AG08396 (cell line): ENCODE measurements around the gene SDC3.

Experiments
- DNase-seq: peaks from one replicate; pipeline ENCODE4 v3.0.0; 2012; ENCODE audit warnings: low spot score, mixed read lengths

SDC3 gene

DNA sequence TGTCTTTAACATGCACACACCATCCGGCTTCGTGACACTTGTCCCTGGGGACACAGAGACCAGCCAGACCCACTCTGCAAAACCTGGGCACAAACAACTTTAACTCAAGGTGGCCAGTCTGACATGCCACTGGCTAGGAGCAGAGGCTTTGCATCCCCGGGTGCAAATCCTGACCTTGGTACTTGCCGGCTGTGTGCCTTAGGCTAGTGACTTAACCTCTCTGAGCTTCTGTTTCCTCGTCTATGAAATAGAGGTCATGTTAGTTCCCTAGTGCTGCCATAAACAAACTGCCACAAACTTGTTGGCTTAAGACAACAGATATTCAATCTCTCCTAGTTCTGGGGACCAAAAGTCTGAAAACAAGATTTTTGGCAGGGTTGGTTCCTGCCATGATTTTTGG, 60.4 kb downstream of the SDC3 start:
- DNase-seq = no peak

DNA sequence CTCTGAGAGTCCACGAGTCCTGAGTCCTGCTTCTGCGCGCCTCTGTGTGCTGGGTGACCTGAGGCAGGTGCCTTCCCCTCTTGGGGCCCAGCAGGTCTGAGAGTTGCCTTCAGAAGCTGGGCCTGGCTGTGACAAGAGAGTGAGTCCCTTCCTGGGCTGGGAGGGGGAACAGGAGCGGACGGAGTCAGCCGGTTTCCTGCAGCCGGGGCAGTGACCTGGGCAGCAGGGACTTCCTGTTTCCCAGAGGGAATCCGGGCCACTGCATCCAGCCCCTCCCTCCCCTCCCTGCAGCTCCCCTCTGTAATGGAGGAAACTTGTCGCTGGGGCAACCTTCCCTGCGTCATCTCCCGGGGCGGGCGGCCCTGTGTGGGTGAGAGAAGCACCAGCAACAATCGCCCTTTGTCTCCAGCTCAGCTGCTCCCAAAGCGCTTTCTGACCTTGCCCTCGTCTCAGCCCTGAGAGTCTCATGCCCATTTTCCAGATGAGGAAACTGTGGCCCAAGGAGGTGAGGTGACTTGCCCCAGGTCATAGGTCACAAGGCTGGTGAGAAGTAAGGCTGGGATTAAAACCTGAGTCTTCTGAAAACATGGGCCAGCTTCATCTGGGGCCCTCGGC, 61.1 kb downstream of the SDC3 start:
- peak; percentile 23 for DNase-seq

DNA sequence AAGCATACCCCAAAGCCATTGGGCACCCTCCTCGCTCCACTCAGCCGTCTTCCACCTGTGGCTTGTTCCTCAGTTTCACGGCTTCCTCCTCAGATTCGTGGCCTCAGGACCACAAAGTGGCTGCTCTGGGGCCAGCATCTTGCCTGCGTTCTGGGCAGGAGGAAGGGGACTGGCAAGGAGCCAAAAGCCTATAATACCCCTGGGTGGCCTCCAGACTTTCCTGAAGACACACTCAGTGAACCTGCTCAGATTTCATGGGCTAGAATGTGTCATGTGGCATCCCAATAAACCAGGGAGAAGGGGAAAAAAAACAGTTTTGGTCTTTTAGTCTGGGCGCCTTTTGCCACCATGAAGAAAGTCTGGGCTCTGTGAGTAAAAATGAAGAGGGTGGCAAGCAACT, 62.0 kb downstream of the SDC3 start:
- no peak for DNase-seq

DNA sequence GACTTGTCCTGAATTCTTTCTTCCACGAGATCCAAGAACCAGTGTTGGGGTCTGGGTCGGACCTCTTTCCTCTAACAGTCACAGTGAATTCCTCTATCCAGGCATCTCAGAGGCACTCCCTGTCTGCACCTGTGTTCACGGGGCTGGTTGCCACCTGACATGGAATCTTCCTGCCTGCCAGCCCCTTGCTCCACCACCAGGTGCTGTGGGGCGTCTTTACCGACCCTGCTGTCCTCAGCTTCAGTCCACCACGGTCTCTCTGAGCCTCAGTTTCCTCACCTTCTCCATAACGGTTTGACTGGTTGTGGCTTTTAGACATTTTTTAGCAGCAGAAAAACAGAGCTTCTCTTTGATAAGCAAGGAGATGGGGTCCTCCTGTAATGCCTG, 62.7 kb downstream of the SDC3 start:
- DNase-seq = no peak

DNA sequence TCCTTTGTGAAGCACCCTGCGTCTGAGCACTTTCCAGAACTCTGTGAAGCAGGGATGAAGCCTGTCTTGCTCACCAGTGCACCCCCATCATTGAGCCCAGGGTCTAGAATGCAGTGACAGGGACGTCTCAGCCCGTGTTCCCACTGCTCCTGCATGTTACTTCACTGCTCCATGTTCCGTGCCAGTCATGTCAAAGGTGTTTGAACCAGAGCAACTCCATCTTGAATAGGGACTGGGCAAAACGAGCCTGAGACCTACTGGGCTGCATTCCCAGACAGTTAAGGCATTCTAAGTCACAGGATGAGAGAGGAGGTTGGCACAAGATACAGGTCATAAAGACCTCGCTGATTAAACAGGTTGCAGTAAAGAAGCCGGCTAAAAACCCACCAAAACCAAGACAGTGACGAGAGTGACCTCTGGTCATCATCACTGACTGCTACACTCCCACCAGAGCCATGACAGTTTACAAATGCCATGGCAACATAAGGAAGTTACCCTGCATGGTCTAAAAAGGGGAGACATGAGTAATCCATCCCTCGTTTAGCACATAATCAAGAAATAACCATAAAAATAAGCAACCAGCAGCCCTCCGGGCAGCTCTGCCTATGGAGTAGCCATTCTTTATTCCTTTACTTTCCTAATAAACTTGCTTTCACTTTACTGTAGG, 63.2 kb downstream of the SDC3 start:
- no peak for DNase-seq

DNA sequence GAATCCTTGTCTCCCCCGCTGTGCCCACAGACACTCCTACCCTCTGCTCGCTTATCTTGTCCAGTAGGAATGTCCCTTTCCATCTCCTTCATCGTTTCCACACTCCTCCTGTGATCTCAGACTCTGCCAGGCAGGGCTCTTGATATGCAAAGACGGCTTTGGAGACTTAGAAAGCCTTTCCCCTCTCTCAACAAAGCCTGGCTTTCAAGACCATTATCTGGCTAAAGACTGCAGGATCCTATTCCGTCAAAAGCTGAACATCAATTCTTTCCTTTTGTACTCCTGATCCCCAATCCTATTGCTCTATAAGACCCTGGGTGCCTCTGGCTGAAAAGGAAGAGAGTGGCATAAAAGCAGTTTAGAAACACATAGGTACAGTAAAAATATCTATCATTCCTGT, 63.9 kb downstream of the SDC3 start:
- DNase-seq = no peak

DNA sequence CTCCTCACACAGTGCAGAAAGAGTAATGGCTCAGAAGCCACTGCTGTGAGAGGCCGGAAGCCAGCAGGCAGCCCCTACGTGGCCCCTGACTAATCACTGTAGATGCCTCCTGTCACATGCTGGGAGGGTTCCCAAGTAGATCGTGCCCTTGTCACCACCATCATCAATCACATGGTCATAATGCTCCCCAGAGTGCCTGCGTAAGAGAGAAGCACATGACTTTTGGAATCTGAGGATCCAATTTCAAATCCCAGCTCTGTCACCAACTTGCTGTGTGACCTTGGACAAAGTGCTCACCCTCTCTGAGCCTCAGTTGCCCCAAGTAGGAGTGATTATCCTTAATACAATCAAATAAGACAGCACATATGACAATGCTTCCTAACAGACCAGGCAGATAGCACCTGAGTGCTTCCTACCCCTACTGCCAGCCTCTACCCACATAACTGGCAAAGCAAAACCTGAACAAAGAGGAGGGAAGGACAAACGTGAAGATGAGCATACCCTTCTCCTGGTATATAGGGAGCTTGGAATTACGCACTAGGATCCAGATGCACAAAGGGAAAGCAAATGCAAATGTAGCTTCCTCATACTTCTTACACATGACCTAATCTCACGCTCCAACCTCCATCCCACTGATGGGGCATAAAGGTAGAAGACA, 65.7 kb downstream of the SDC3 start:
- no peak for DNase-seq

DNA sequence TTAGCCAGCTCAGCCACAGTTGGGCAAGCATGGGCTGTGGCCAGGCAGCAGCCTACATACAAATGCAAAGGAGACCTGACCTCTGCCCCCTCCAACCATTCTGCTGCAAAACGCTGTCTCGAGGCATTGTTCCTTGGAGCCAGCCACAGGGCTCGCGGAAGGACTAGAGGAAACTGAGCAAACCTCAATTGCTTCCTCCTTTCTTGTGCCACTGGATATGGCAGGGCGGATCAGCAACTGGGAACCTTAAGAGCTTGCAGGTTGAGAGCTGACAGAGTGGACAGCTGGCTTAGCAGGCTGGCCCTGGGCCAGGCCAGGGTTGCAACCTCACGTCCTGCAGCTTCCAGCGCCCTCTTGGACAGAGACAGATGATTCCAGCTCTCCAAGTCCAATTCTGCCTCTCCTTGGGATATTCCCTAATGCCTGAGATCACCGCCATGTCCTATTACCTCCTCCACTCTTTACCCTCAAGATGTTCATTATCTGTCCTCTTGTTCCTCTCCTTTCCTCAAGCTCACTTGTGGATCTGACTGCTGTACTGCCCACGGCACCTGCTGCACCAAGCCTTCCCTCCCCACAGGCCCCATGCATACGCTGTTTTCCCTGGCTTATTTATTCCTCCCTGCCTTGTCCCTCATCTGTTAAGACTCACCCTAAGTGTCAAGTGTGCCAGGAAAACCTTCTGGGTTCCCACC, 67.5 kb downstream of the SDC3 start:
- no peak for DNase-seq

DNA sequence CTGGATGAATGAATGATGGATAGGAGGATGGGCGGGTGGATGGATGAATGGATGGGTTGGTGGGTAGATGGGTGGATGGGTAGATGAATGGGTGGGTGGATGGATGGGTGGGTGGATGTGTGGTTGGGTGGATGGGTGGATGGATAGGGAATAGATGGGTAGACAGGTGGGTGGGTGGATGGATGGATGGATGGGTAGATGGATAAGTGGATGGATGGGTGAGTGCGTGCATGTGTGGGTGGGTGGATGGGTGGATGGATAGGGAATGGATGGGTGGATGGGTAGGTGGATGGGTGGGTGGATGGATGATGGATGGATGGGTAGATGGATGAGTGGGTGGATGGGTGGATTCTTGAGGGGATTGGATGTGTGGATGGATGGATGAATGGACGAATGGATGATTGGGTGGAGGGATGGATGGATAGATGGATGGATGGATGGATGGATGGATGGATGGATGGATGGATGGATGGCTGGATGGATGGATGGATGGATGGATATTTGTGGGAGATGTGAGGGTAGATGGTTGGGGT, 68.7 kb downstream of the SDC3 start:
- DNase-seq = no peak

DNA sequence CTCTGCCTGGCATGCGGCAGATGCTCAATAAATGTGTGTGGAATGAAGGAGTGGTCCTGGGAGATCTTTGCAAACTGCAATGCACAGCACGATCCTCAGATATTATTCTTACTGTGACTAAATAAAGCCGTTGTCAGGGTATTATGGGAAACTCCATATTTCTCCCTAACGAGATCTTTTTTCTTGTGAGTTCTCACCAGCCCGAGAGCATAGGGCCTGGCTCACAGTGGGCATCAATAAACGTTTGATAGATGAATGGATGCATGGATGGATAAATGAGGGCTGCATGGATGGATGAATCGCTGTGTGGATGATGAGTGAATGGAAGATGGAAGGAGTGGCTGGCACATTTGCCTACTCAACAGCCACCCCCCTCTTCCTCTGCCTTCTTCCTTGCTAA, 69.6 kb downstream of the SDC3 start:
- DNase-seq = no peak

DNA sequence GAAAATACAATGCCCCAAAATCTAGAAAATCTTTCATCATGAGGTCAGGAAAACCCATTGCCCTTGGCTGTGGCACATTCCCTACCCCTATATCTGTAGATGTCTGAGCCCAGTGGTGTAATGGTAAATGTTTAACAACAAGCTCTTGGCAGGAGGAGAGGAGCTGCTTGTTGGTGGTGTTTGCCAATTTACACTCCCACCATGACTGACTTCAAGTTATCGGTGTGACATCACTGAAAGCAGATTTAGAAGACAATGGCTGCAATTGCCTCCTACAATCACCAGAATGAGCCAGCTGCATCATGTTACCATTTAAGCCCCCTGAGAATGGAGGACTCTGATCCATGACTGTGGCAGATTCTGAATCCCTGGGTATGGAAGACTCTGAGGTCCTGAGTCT, 70.9 kb downstream of the SDC3 start:
- no peak for DNase-seq

DNA sequence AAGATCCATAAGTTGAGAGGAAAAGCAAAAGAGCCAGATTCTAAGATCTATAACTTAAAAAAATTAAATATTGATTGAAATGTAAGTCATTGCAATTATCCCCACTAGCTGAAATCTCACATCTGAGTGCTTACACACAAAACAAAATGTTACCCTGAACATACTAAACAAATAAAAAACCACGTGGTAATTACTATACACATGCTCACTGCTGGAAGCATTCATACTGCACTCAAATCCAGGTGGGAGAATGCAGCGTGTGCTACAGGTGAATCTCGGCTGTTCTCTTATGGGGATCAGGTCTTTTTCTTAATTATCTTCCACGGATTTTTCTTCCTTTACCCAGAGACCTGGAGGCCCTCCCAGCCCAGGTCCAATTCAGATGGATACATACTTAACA, 74.3 kb downstream of the SDC3 start:
- DNase-seq = no peak

DNA sequence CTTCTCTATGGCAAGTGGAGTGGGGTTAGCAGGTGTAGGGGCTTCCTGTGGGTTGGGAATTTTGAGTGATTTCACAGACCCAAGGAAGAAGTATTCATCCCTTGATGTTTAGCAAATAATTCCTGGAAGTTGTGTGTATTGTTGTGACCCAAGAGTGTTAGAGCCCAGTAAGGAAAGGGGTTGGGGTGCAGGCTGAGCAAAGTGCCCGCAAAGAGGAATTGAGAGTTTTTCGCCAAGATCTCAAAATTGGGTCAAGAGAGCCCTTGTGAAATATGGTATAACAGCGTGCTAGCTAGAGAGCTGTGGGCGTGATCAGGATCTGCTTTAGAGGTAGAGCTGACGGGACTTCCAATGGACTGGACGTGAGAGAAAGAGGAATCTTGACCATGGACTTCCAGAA, 78.0 kb downstream of the SDC3 start:
- DNase-seq = no peak

DNA sequence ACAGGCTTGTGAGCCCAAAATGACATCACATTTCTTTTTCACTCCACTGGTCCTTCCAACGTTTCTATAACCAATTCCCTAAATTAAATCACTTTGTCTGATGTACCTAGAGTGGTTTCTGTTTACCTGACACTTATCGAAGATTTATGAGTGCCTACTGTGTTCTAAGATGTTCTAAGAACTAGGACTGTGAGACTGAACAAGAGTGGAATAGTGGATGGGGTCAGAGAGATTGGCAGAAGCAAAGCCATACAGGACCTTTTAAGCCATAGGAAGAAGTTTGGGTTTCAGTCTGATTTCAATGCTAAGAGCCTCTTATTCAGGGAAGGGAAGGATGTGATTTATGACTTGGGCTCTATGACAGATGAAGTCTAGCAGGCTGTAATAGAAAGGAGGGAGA, 78.7 kb downstream of the SDC3 start:
- DNase-seq = no peak

DNA sequence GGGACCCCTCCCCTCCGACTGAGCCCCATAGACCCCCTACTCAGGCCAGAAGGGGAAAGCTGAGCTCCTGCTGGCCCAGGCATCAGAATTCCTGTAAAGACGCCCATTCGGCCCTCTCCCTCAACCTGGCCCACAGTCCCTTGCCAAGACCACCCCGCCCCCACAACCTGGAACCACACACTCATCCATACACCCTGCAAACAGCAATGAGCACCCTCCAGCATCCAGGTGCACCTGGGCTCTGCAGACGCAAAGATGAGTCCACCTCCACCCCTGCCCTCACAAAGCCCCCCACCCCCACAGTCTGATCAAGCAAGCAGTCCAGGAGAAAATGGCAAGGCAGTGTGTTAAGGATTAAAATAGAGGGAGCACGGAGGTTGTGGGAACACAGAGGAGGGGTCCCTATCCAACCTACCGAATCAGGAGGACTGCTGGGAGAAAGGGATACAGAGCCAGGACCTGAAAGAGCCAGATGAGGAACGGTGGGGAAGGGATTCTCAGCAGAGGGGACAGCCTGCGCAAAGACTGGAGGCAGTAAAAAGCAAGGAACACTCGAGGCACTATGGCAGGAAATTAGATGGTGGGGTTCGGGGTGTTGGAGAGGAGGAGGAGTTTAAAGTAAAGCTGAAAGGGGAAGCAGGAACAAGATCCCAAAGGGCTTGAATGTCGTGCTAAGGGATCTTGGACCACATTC, 83.7 kb downstream of the SDC3 start:
- DNase-seq = no peak

DNA sequence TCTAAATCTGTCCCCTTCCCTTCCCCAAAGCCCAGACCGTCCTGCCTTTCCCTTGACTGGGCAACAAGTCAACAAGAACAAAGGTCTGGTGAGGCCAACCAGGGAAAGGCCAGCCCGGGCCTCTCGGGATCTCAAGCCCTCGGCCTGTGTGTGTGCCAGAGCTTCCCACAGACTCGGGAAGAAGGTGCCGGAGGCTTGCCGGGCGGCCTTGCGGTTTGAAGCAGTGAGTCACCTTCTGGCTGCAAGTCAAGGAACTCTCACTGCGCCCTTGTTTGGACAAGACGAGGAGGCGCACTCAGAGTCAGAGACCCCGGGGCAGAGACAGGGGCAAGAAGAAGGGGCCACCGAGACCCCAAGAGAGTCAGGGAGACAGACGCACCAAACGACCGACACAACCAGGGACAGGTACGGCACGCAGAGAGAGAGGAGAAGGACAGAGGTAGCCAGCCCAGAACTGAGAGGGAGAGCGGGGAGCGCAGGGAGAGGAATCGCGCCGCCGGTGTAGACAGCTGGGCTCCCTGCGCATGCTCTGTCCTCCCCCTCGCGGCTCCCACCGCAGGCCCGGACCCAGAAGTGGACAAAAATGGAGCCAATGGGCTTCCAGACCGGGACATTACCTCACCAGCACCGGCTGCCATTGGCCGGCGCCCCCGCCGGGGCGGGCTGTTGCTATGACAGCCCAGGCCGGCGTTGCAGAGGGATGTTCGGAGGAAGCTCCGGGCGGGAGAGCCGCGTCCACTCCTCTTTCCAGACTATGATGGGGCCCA, 84.4 kb downstream of the SDC3 start:
- DNase-seq = peak; percentile 99

DNA sequence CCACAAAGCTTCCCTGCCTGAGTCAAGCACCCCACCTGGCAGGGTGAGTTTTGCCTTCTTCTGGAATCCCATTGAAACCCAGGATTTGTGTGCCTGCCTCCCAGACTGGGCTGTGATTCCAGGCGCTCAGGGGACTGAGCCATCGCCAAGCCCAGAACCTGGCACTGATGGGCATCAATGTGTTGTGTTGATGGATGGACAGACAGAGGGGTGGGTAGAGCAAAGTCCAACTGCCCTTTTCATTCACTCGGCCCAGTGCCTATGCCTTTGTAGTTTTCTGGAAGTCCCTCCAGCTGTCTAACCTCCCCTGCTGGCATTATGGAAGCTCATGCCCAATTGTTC, 85.0 kb downstream of the SDC3 start:
- DNase-seq = no peak

DNA sequence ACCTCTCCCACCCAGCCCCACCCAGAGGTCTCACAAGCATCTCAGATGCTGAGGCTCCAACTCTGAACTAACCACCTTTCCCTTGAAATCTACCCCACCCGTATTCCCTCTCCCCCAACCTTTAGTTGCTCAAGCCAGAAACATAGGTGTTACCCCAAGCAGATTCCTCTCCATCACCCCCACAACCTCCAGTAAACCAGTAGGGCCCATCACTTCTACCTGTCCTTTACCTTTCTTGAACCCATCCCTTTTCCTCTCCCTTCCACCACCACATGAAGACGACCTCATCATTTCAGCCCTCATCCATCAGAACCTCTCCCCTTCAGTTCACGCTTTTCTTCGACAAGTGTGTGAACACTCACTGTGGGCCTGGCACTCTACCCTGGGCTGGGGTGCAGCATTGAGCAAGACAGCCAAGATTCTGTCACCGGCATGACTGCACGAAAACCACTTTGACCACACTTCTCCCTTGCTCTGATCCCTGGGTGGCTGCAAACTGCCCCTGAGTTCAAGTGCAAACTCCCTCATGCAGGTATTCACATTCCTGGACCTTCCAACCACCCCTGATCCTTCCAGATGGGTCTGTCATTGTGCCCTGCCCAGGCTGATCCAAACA, 85.5 kb downstream of the SDC3 start:
- DNase-seq = no peak

DNA sequence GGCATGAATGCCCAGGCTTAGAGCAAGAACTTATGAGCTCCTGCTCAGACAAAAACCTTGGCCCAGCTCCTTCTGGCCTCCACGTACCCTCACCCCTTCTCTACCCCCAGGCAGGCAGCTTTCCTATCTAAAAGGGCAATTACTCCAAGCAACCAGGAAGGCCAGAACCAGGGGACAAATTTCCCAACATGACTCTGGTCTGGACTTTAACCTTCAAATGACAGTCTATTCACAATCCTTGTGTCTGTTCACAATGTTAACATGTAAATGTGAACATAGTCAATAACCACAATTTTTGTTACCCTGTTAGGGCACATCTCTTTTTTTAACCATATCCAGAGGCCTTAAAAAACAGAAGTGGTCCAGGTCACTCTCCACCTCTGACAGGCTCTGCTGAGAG, 86.6 kb downstream of the SDC3 start:
- DNase-seq = no peak

DNA sequence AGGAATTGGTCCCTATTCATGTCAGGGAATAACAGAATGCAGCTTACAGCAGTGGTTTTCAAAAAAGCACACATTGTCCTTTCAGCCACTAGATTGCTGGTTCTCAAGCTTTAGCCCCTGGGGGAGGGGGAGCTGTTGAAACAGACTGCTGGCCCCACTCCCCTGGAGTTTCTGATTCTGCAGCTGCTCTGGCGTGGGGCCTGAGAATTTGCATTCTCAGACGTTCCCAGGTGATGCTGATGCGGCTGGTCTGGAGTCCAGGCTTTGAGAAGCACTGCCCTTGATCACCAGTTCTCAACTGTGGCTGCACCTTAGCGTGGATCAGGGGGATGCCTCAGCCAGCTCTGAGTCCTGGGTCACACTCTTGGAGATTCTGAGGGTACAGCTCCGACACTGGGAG, 88.3 kb downstream of the SDC3 start:
- no peak for DNase-seq
